ENCODE measurements around the gene RET. TPM values are rescaled to one million over a fixed set of nuclear protein-coding genes. Genes with fewer than 3 reads are reported as not detected.
A peak's percentile ranks its signal among the peaks of the same experiment; 100 is the strongest.

The RET gene
- total RNA-seq, 4 donors from 2014 or later, result 0.23 to 2.1 (median 0.78) TPM

- no peaks in the 10 kb centered on the region for H3K9me3 ChIP-seq
- WGBS, result 84% methylated on average over 11 of the region's 17 CpGs
- DNase-seq (ENCODE audit: low spot score in 2 of 2), result peak in 1 of 2 donors; percentile 55
- no peaks in the 10 kb centered on the region for H3K27me3 ChIP-seq
- TF ChIP-seq, protein P1, sequence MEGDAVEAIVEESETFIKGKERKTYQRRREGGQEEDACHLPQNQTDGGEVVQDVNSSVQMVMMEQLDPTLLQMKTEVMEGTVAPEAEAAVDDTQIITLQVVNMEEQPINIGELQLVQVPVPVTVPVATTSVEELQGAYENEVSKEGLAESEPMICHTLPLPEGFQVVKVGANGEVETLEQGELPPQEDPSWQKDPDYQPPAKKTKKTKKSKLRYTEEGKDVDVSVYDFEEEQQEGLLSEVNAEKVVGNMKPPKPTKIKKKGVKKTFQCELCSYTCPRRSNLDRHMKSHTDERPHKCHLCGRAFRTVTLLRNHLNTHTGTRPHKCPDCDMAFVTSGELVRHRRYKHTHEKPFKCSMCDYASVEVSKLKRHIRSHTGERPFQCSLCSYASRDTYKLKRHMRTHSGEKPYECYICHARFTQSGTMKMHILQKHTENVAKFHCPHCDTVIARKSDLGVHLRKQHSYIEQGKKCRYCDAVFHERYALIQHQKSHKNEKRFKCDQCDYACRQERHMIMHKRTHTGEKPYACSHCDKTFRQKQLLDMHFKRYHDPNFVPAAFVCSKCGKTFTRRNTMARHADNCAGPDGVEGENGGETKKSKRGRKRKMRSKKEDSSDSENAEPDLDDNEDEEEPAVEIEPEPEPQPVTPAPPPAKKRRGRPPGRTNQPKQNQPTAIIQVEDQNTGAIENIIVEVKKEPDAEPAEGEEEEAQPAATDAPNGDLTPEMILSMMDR (IDR thresholded peaks at IDR 0.05), result no peak
- TF ChIP-seq EP300 (IDR thresholded peaks at IDR 0.05) (no peak), POLR2AphosphoS5 (IDR thresholded peaks at IDR 0.05) (no peak), POLR2A (IDR thresholded peaks at IDR 0.05) (no peak)
- no peak overlapping the region for H3K4me3 ChIP-seq
- no peak overlapping the region for H3K27ac ChIP-seq
- H3K36me3 ChIP-seq, result no peaks in the 10 kb centered on the region
- H3K4me1 ChIP-seq, result peaks cover 10% of the 10 kb centered on the region
Observed at GRCh38 chr10:43114743-43115611, 38.1 kb downstream of the RET start.

GRCh38 chr10:43115881-43116595 is 39.2 kb downstream of the RET start:
- DNase-seq (ENCODE audit: low spot score in 2 of 2), result peak in 1 of 2 donors; percentile 54
- Histone ChIP-seq H3K4me1 (no peaks in the 10 kb centered on the region), H3K4me3 (no peak overlapping the region), H3K36me3 (no peaks in the 10 kb centered on the region), H3K27me3 (no peaks in the 10 kb centered on the region), H3K9me3 (no peaks in the 10 kb centered on the region), H3K27ac (no peak overlapping the region)
- TF ChIP-seq EP300 (IDR thresholded peaks at IDR 0.05) (no peak), POLR2A (IDR thresholded peaks at IDR 0.05) (no peak), POLR2AphosphoS5 (IDR thresholded peaks at IDR 0.05) (no peak)
- TF ChIP-seq, protein P1 (IDR thresholded peaks at IDR 0.05), result no peak
- WGBS, result 89% methylated on average over 9 of the region's 10 CpGs

GRCh38 chr10:43116596-43116995 is 39.7 kb downstream of the RET start:
- no peak overlapping the region for H3K27ac ChIP-seq
- H3K4me1 ChIP-seq, result peaks cover 5% of the 10 kb centered on the region
- no peak for DNase-seq (ENCODE audit: low spot score in 2 of 2)
- H3K36me3 ChIP-seq, result no peaks in the 10 kb centered on the region
- no peak overlapping the region for H3K4me3 ChIP-seq
- WGBS, result 86% methylated on average over 8 of the region's 10 CpGs
- no peaks in the 10 kb centered on the region for H3K27me3 ChIP-seq
- no peaks in the 10 kb centered on the region for H3K9me3 ChIP-seq
- TF ChIP-seq POLR2A (IDR thresholded peaks at IDR 0.05) (no peak), POLR2AphosphoS5 (IDR thresholded peaks at IDR 0.05) (no peak), EP300 (IDR thresholded peaks at IDR 0.05) (no peak)
- TF ChIP-seq, protein P1 (IDR thresholded peaks at IDR 0.05), result no peak

GRCh38 chr10:43117031-43117776 is 40.3 kb downstream of the RET start:
- TF ChIP-seq EP300 (IDR thresholded peaks at IDR 0.05), result no peak
- no peak for TF ChIP-seq POLR2A (IDR thresholded peaks at IDR 0.05)
- TF ChIP-seq, protein P1 (IDR thresholded peaks at IDR 0.05), result no peak
- no peak for TF ChIP-seq POLR2AphosphoS5 (IDR thresholded peaks at IDR 0.05)
- no peaks in the 10 kb centered on the region for H3K27me3 ChIP-seq
- WGBS, result 90% methylated on average over 5 of the region's 9 CpGs
- H3K4me1 ChIP-seq, result peaks cover 8% of the 10 kb centered on the region
- peak in 1 of 2 donors; percentile 46 for DNase-seq (ENCODE audit: low spot score in 2 of 2)
- H3K27ac ChIP-seq, result no peak overlapping the region
- no peaks in the 10 kb centered on the region for H3K9me3 ChIP-seq
- no peak overlapping the region for H3K4me3 ChIP-seq
- H3K36me3 ChIP-seq, result no peaks in the 10 kb centered on the region
